WTC11 (cell line): ENCODE measurements around the gene STPG4. TPM values are rescaled to one million over a fixed set of nuclear protein-coding genes. Genes with fewer than 3 reads are reported as not detected.

Source experiments
- ATAC-seq: fragments of 200-7000 bp; cut with Tn5 transposase; 2 replicates; pipeline ENCODE4 v1.10.0; 2021; ENCODE audit warnings: mild to moderate bottlenecking, moderate library complexity
- CTCF ChIA-PET: fragments of 300-600 bp; sonication (Branson Sonifier 250); formaldehyde crosslinking; loops from one replicate; lab custom pipeline; 2021; ENCODE audit warnings: antibody characterized with exemption; lab: Charles Lee
- POLR2A ChIA-PET: fragments of 350-600 bp; sonication (Branson Sonifier 250); formaldehyde crosslinking; loops from one replicate; lab custom pipeline; 2021; ENCODE audit warnings: antibody characterized with exemption; lab: Charles Lee
- DNase-seq: peaks from one replicate; pipeline ENCODE4 v3.0.0; 2021; ENCODE audit warnings: low spot score
- H3K27ac Mint-ChIP-seq: 2 replicates; pipeline ENCODE4 v1.8.0; 2021; ENCODE audit warnings: mixed read lengths
- H3K27me3 Mint-ChIP-seq: 2 replicates; pipeline ENCODE4 v1.8.0; 2021; ENCODE audit warnings: low read depth, mild to moderate bottlenecking, moderate library complexity, mixed read lengths
- H3K36me3 Mint-ChIP-seq: 2 replicates; pipeline ENCODE4 v1.8.0; 2021; ENCODE audit warnings: mixed read lengths
- H3K4me1 Mint-ChIP-seq: 2 replicates; pipeline ENCODE4 v1.8.0; 2022; ENCODE audit warnings: mixed read lengths
- H3K4me3 Mint-ChIP-seq: 2 replicates; pipeline ENCODE4 v1.8.0; 2021; ENCODE audit warnings: mild to moderate bottlenecking, moderate library complexity, mixed read lengths
- H3K9me3 Mint-ChIP-seq: 2 replicates; pipeline ENCODE4 v1.8.0; 2021; ENCODE audit warnings: mixed read lengths
- ELF4 ChIP-seq: sonication (generic); formaldehyde crosslinking; IDR thresholded peaks from 2 replicates; pipeline ENCODE4 v1.8.1; 2022; ENCODE audit warnings: low read depth, mild to moderate bottlenecking, moderate library complexity, missing genetic modification reagents
- FOXP1 ChIP-seq: sonication (generic); formaldehyde crosslinking; IDR thresholded peaks from 2 replicates; pipeline ENCODE4 v1.8.0; 2022; ENCODE audit warnings: missing genetic modification reagents, mild to moderate bottlenecking, moderate library complexity, borderline replicate concordance
- GABPB1 ChIP-seq: sonication (generic); formaldehyde crosslinking; IDR thresholded peaks from 2 replicates; pipeline ENCODE4 v1.8.1; 2023; ENCODE audit warnings: mild to moderate bottlenecking, missing genetic modification reagents
- GTF2I ChIP-seq: fragments of 250-450 bp; sonication (Bioruptor Pico); conservative IDR thresholded peaks from 2 replicates; pipeline ENCODE4 v1.4.0; 2021; ENCODE audit warnings: mild to moderate bottlenecking
- HMGXB4 ChIP-seq: sonication (generic); formaldehyde crosslinking; IDR thresholded peaks from 2 replicates; pipeline ENCODE4 v1.8.1; 2023; ENCODE audit warnings: mild to moderate bottlenecking, moderate library complexity, missing genetic modification reagents
- MAX ChIP-seq: sonication (generic); formaldehyde crosslinking; IDR thresholded peaks from 2 replicates; pipeline ENCODE4 v1.8.0; 2022; ENCODE audit warnings: mild to moderate bottlenecking, missing genetic modification reagents
- NR1H2 ChIP-seq: sonication (generic); formaldehyde crosslinking; IDR thresholded peaks from 2 replicates; pipeline ENCODE4 v1.9.0; 2021; ENCODE audit warnings: mild to moderate bottlenecking, moderate library complexity, missing genetic modification reagents
- NR2C2 ChIP-seq: sonication (generic); formaldehyde crosslinking; IDR thresholded peaks from 2 replicates; pipeline ENCODE4 v1.8.0; 2022; ENCODE audit warnings: mild to moderate bottlenecking, missing genetic modification reagents
- PREB ChIP-seq: sonication (generic); formaldehyde crosslinking; IDR thresholded peaks from 2 replicates; pipeline ENCODE4 v1.8.1; 2022; ENCODE audit warnings: mild to moderate bottlenecking, missing genetic modification reagents, moderate library complexity, borderline replicate concordance
- RORB ChIP-seq: fragments of 250-450 bp; sonication (Bioruptor Pico); IDR thresholded peaks from 2 replicates; pipeline ENCODE4 v1.9.0; 2021; ENCODE audit warnings: mild to moderate bottlenecking
- SMAD3 ChIP-seq: sonication (generic); formaldehyde crosslinking; IDR thresholded peaks from 2 replicates; pipeline ENCODE4 v1.8.0; 2022; ENCODE audit warnings: missing genetic modification reagents, mild to moderate bottlenecking, borderline replicate concordance
- USF2 ChIP-seq: sonication (generic); formaldehyde crosslinking; IDR thresholded peaks from 2 replicates; pipeline ENCODE4 v1.8.1; 2023; ENCODE audit warnings: mild to moderate bottlenecking, missing genetic modification reagents, moderate library complexity
- ZNF138 ChIP-seq: sonication (generic); formaldehyde crosslinking; conservative IDR thresholded peaks from 2 replicates; pipeline ENCODE4 v1.8.1; 2022; ENCODE audit warnings: mild to moderate bottlenecking, moderate library complexity, missing genetic modification reagents
- ZNF232 ChIP-seq: sonication (generic); formaldehyde crosslinking; IDR thresholded peaks from 2 replicates; pipeline ENCODE4 v1.8.0; 2022; ENCODE audit warnings: mild to moderate bottlenecking, missing genetic modification reagents
- ZNF423 ChIP-seq: fragments of 250-450 bp; sonication (Bioruptor Pico); IDR thresholded peaks from 2 replicates; pipeline ENCODE4 v2.1.2; 2022; ENCODE audit warnings: mild to moderate bottlenecking, moderate library complexity
- ZNF671 ChIP-seq: fragments of 250-450 bp; sonication (Bioruptor Pico); IDR thresholded peaks from 2 replicates; pipeline ENCODE4 v1.8.0; 2021; ENCODE audit warnings: mild to moderate bottlenecking
- total RNA-seq: library from RNA; stranded (reverse); gene quantifications from 3 replicates; pipeline ENCODE4 v1.2.3, GENCODE V29; 2021
- TF ChIP-seq, protein P1 (sequence below): sonication (generic); formaldehyde crosslinking; IDR thresholded peaks from 2 replicates; pipeline ENCODE4 v1.8.1; 2023; ENCODE audit warnings: mild to moderate bottlenecking, missing genetic modification reagents
- TF ChIP-seq, protein P2 (sequence below): sonication (generic); formaldehyde crosslinking; conservative IDR thresholded peaks from 2 replicates; pipeline ENCODE4 v1.8.1; 2022; ENCODE audit warnings: mild to moderate bottlenecking, missing genetic modification reagents
- TF ChIP-seq, protein P3 (sequence below): fragments of 250-450 bp; sonication (Bioruptor Pico); IDR thresholded peaks from 2 replicates; pipeline ENCODE4 v1.9.0; 2021; ENCODE audit warnings: moderate library complexity, mild to moderate bottlenecking, inconsistent platforms, borderline replicate concordance

The STPG4 gene
- total RNA-seq, 1 experiment from 2014 or later, result not detected

DNA sequence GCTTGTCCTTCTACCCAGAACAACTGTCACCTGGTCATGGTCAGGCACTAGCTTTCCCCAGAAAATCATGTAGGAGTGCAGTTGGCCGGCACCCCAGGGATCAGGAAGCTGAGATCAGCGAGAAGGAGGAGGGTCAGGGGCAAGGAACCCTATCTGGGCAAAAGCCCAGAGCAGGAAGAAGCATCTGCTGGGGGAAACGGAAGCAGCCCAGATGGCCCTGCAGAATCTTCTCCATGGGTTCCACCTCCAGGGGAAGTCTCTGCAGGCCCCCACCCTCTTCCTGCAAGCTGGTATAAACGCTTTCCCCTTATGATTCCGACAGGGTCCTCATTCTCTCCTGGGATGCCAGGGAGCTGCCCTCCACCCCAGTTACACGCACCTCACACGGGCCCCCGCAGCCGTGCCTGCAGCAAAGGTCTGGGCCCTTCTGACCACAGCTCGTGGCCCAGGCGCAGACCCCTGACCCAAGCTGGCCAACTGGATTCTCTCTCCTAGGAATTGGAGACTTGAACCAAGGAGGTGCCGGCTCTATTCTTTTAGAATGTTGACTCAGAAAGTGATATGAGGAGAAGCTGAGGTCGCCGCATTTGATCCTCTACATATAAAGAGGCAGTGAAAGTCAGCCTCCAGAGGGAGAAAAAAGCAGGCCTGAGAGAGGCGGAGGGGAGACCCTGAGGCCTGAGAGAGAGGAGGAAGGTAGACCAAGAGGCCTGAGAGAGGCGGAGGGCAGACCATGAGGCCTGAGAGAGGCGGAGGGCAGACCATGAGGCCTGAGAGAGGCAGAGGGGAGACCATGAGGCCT, 71.0 kb downstream of the STPG4 start (continued):
- TF ChIP-seq, protein P1, sequence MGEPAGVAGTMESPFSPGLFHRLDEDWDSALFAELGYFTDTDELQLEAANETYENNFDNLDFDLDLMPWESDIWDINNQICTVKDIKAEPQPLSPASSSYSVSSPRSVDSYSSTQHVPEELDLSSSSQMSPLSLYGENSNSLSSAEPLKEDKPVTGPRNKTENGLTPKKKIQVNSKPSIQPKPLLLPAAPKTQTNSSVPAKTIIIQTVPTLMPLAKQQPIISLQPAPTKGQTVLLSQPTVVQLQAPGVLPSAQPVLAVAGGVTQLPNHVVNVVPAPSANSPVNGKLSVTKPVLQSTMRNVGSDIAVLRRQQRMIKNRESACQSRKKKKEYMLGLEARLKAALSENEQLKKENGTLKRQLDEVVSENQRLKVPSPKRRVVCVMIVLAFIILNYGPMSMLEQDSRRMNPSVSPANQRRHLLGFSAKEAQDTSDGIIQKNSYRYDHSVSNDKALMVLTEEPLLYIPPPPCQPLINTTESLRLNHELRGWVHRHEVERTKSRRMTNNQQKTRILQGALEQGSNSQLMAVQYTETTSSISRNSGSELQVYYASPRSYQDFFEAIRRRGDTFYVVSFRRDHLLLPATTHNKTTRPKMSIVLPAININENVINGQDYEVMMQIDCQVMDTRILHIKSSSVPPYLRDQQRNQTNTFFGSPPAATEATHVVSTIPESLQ (CRISPR knock-in tag), result no peak
- no peak for TF ChIP-seq GTF2I
- TF ChIP-seq NR1H2 (CRISPR knock-in tag), result no peak
- TF ChIP-seq ZNF232 (CRISPR knock-in tag), result no peak
- no peak for TF ChIP-seq FOXP1 (CRISPR knock-in tag)
- TF ChIP-seq, protein P2, sequence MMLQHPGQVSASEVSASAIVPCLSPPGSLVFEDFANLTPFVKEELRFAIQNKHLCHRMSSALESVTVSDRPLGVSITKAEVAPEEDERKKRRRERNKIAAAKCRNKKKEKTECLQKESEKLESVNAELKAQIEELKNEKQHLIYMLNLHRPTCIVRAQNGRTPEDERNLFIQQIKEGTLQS (CRISPR knock-in tag), result no peak
- TF ChIP-seq ZNF423 (CRISPR knock-in tag), result no peak
- no peak for TF ChIP-seq RORB (CRISPR knock-in tag)
- TF ChIP-seq MAX (CRISPR knock-in tag), result no peak
- no peak for TF ChIP-seq GABPB1
- TF ChIP-seq NR2C2 (CRISPR knock-in tag), result no peak
- TF ChIP-seq SMAD3 (CRISPR knock-in tag), result no peak
- TF ChIP-seq PREB, result no peak

GRCh38 chr2:47083485-47083884, 71.6 kb downstream of the STPG4 start:
- H3K36me3 Mint-ChIP-seq, result no peaks in the 10 kb centered on the region
- peaks cover 10% of the 10 kb centered on the region for H3K4me1 Mint-ChIP-seq
- TF ChIP-seq, protein P3, sequence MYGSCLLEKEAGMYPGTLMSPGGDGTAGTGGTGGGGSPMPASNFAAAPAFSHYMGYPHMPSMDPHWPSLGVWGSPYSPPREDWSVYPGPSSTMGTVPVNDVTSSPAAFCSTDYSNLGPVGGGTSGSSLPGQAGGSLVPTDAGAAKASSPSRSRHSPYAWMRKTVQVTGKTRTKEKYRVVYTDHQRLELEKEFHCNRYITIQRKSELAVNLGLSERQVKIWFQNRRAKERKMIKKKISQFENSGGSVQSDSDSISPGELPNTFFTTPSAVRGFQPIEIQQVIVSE (CRISPR knock-in tag), result no peak
- TF ChIP-seq, all 79 proteins: peak for 0
- POLR2A ChIA-PET, result no interaction called here
- Mint-ChIP-seq H3K27ac (no peak overlapping the region), H3K9me3 (no peaks in the 10 kb centered on the region), H3K4me3 (no peak overlapping the region), H3K27me3 (no peaks in the 10 kb centered on the region)
- ATAC-seq (no peak), DNase-seq (no peak)
- CTCF ChIA-PET, result no interaction called here

GRCh38 chr2:47083005-47083404, 72.1 kb downstream of the STPG4 start:
- ChIA-PET POLR2A (no interaction called here), CTCF (interaction anchor here (1.0 kb wide), 1 partner anchor 240 kb away, joined by 5 read pairs; no protein-coding TSS in a partner anchor)
- H3K9me3 Mint-ChIP-seq, result no peaks in the 10 kb centered on the region
- no peaks in the 10 kb centered on the region; the same call in 1 of the 2 replicates for H3K27me3 Mint-ChIP-seq
- no peak overlapping the region; the same call in 1 of the 2 replicates for H3K27ac Mint-ChIP-seq
- no peak for TF ChIP-seq ZNF138 (CRISPR knock-in tag)
- TF ChIP-seq ZNF671 (CRISPR knock-in tag), result no peak
- TF ChIP-seq USF2 (CRISPR knock-in tag), result no peak
- no peak for TF ChIP-seq ELF4 (CRISPR knock-in tag)
- TF ChIP-seq HMGXB4 (CRISPR knock-in tag), result no peak
- no peak overlapping the region for H3K4me3 Mint-ChIP-seq
- no peak for DNase-seq
- no peak for ATAC-seq
- H3K4me1 Mint-ChIP-seq, result peaks cover 10% of the 10 kb centered on the region
- no peaks in the 10 kb centered on the region for H3K36me3 Mint-ChIP-seq
